Mesenchymal stem cell (in vitro differentiated cells and primary cell): ENCODE results near the gene CRYGS.

Experiments
- DNase-seq: peaks from one replicate; pipeline ENCODE4 v3.0.0-alpha.2; 2013
- H2AFZ ChIP-seq: one replicate; pipeline ENCODE4 v1.6.1; 2013; ENCODE audit warnings: low read depth, mild to moderate bottlenecking, control low read depth, inconsistent platforms, low read length, moderate library complexity
- H2AK5ac ChIP-seq: 2 replicates; pipeline ENCODE4 v1.6.1; 2013; ENCODE audit warnings: low read length, moderate library complexity, mild to moderate bottlenecking, inconsistent platforms; ENCODE audit not compliant: severe bottlenecking
- H2BK120ac ChIP-seq: one replicate; pipeline ENCODE4 v1.6.1; 2013; ENCODE audit warnings: low read depth, mild to moderate bottlenecking, inconsistent platforms, low read length, moderate library complexity
- H2BK12ac ChIP-seq, 2 experiments: one replicate each; pipeline ENCODE4 v1.6.1; 2013; ENCODE audit warnings: inconsistent platforms in 2 of 2, low read length in 2 of 2, mild to moderate bottlenecking in 2 of 2, moderate library complexity in 2 of 2, control low read depth in 1 of 2
- H2BK15ac ChIP-seq: one replicate; pipeline ENCODE4 v1.6.1; 2013; ENCODE audit warnings: mild to moderate bottlenecking, low read depth, inconsistent platforms; ENCODE audit not compliant: poor library complexity, severe bottlenecking
- H2BK5ac ChIP-seq: 2 replicates; pipeline ENCODE4 v1.6.1; 2013; ENCODE audit warnings: low read depth, mild to moderate bottlenecking, low read length, control low read depth, inconsistent platforms; ENCODE audit not compliant: poor library complexity, severe bottlenecking
- H3K14ac ChIP-seq, 2 experiments: one replicate each; pipeline ENCODE4 v1.6.1; 2013; ENCODE audit warnings: inconsistent platforms in 2 of 2, low read length in 2 of 2, control low read depth in 1 of 2, mild to moderate bottlenecking in 1 of 2, moderate library complexity in 1 of 2
- H3K18ac ChIP-seq, 2 experiments: one replicate each; pipeline ENCODE4 v1.6.1; 2013; ENCODE audit warnings: inconsistent platforms in 2 of 2, low read length in 2 of 2, control low read depth in 1 of 2, low read depth in 1 of 2, mild to moderate bottlenecking in 1 of 2
- H3K23ac ChIP-seq, 2 experiments: one replicate each; pipeline ENCODE4 v1.6.1; 2013; ENCODE audit warnings: inconsistent platforms in 2 of 2, low read length in 2 of 2, mild to moderate bottlenecking in 2 of 2, moderate library complexity in 2 of 2, control low read depth in 1 of 2
- H3K27ac ChIP-seq: 2 replicates; pipeline ENCODE4 v1.5.1; 2013; ENCODE audit warnings: mild to moderate bottlenecking, moderate library complexity, low read length, control low read depth, inconsistent platforms; ENCODE audit not compliant: poor library complexity, severe bottlenecking
- H3K27me3 ChIP-seq, 2 experiments: 2 replicates each; pipeline versions ENCODE4 v1.6.1 to v1.7.0; 2013; ENCODE audit warnings: low read length in 2 of 2, mild to moderate bottlenecking in 2 of 2, moderate library complexity in 2 of 2, control low read depth in 1 of 2, inconsistent platforms in 1 of 2; ENCODE audit not compliant: control insufficient read depth in 1 of 2, insufficient read depth in 1 of 2
- H3K36me3 ChIP-seq, 2 experiments: 2 replicates each; pipeline versions ENCODE4 v1.6.1 to v1.7.0; 2013; ENCODE audit warnings: low read length in 2 of 2, control low read depth in 1 of 2, inconsistent platforms in 1 of 2, low read depth in 1 of 2, mild to moderate bottlenecking in 1 of 2; ENCODE audit not compliant: insufficient read depth in 2 of 2, control insufficient read depth in 1 of 2
- H3K4ac ChIP-seq, 2 experiments: one replicate each; pipeline ENCODE4 v1.6.1; 2013; ENCODE audit warnings: inconsistent platforms in 2 of 2, low read length in 2 of 2, mild to moderate bottlenecking in 2 of 2, moderate library complexity in 2 of 2, control low read depth in 1 of 2, low read depth in 1 of 2
- H3K4me1 ChIP-seq: 2 replicates; pipeline ENCODE4 v1.6.1; 2013; ENCODE audit warnings: low read depth, low read length, control low read depth; ENCODE audit not compliant: control insufficient read depth, insufficient read depth
- H3K4me2 ChIP-seq: 2 replicates; pipeline ENCODE4 v1.6.1; 2013; ENCODE audit warnings: low read length, mild to moderate bottlenecking, inconsistent platforms; ENCODE audit not compliant: poor library complexity, severe bottlenecking
- H3K4me3 ChIP-seq, 2 experiments: 2 replicates each; pipeline versions ENCODE4 v1.5.1 to v1.7.0; 2013; ENCODE audit warnings: low read length in 2 of 2, mild to moderate bottlenecking in 2 of 2, control low read depth in 1 of 2, low read depth in 1 of 2; ENCODE audit not compliant: insufficient read depth in 1 of 2
- H3K79me1 ChIP-seq: replicated peaks from 2 replicates; pipeline ENCODE4 v1.6.1; 2013; ENCODE audit warnings: mild to moderate bottlenecking, control low read depth, low read length, inconsistent platforms; ENCODE audit not compliant: poor library complexity, severe bottlenecking
- H3K9ac ChIP-seq: 2 replicates; pipeline ENCODE4 v1.7.0; 2013; ENCODE audit warnings: mild to moderate bottlenecking, low read length, moderate library complexity
- H3K9me3 ChIP-seq: 2 replicates; pipeline ENCODE4 v1.7.0; 2013; ENCODE audit warnings: mild to moderate bottlenecking, low read length; ENCODE audit not compliant: control insufficient read depth
- H4K8ac ChIP-seq: one replicate; pipeline ENCODE4 v1.6.1; 2013; ENCODE audit warnings: inconsistent platforms, mild to moderate bottlenecking, low read length, moderate library complexity
- H4K91ac ChIP-seq: one replicate; pipeline ENCODE4 v1.6.1; 2013; ENCODE audit warnings: mild to moderate bottlenecking, low read length, inconsistent platforms
- WGBS: methylation state at CpG from one replicate; pipeline ENCODE4 v1.1.7; 2013; ENCODE audit warnings: mixed read lengths; 5-methylcytosine and 5-hydroxymethylcytosine counted together

The CRYGS gene

DNA sequence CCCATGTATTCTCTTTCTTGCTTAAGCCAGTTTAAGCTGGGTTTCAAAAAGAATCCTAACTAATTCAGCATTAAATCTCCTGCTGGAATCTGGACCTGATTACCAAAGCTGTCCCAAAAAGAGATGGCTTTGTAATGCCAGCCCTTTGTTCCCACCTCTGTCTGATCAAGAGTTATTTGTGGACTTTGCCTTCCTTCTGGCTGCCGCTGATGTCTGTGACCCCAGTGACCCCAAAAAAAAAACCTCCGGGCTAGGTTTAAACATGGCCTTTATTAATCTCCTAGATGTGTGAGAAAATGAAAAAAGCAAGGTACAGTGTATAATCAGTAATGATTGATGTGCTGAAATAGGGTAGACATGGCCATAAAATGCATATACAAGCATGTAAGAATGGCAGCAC lies 20.7 kb downstream of the CRYGS start:
- 92% methylated on average over 2 of the region's 2 CpGs for WGBS
- no peak overlapping the region for H3K18ac ChIP-seq
- H3K14ac ChIP-seq, result no peak overlapping the region
- no peak for DNase-seq
- no peak overlapping the region for H3K23ac ChIP-seq
- no peak overlapping the region for H3K4ac ChIP-seq
- no peak overlapping the region for H3K4me3 ChIP-seq
- no peak overlapping the region for H3K4me2 ChIP-seq
- no peak overlapping the region for H3K27ac ChIP-seq
- H3K79me1 ChIP-seq, result no peaks in the 10 kb centered on the region
- no peak overlapping the region for H4K91ac ChIP-seq
- no peak overlapping the region for H3K9ac ChIP-seq
- no peak overlapping the region for H2BK5ac ChIP-seq
- H4K8ac ChIP-seq, result no peak overlapping the region
- H2BK120ac ChIP-seq, result no peak overlapping the region
- no peaks in the 10 kb centered on the region for H3K4me1 ChIP-seq
- H2BK15ac ChIP-seq, result no peak overlapping the region
- no peaks in the 10 kb centered on the region for H3K36me3 ChIP-seq
- H3K27me3 ChIP-seq, result peaks cover 31 to 61% of the 10 kb centered on the region in 2 experiments
- no peak overlapping the region for H2BK12ac ChIP-seq
- H3K9me3 ChIP-seq, result no peaks in the 10 kb centered on the region
- H2AFZ ChIP-seq, result no peak overlapping the region
- H2AK5ac ChIP-seq, result no peak overlapping the region

DNA sequence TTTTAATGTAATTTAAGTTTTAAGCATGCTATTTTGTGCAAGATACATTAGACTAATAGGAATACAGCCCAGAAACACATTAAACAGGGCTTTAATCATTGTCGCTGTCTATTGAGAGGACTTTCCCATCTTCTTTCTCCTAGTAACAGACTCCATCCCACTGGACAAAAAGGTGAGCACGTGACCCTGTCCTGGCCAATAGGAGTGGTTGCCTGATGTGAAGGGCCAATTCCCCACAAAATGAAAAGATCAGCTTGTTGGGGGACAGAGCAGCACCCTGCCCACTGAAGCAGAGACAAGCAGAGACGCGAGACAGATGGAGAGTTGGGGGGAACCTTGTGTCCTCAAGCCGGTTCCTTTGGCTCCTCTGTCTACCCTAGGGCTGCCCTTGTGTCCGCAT lies 21.2 kb downstream of the CRYGS start:
- Histone ChIP-seq H3K9ac (no peak overlapping the region), H3K27me3 (peaks cover 33 to 65% of the 10 kb centered on the region in 2 experiments), H3K4ac (no peak overlapping the region), H2BK5ac (no peak overlapping the region), H3K9me3 (no peaks in the 10 kb centered on the region), H2BK120ac (no peak overlapping the region), H3K27ac (no peak overlapping the region), H2AFZ (no peak overlapping the region), H3K4me3 (no peak overlapping the region), H3K23ac (no peak overlapping the region), H2BK12ac (no peak overlapping the region), H3K4me2 (no peak overlapping the region), H4K91ac (no peak overlapping the region), H3K18ac (no peak overlapping the region), H2AK5ac (no peak overlapping the region), H4K8ac (no peak overlapping the region), H3K36me3 (no peaks in the 10 kb centered on the region), H2BK15ac (no peak overlapping the region), H3K79me1 (no peaks in the 10 kb centered on the region), H3K4me1 (no peaks in the 10 kb centered on the region), H3K14ac (no peak overlapping the region)
- 77% methylated on average over 6 of the region's 6 CpGs for WGBS
- DNase-seq, result no peak

GRCh38 chr3:186520957-186521842 lies 23.0 kb downstream of the CRYGS start:
- H3K79me1 ChIP-seq, result no peaks in the 10 kb centered on the region
- no peak overlapping the region for H3K23ac ChIP-seq
- H3K14ac ChIP-seq, result no peak overlapping the region
- H2BK5ac ChIP-seq, result no peak overlapping the region
- H3K4me1 ChIP-seq, result no peaks in the 10 kb centered on the region
- H4K91ac ChIP-seq, result no peak overlapping the region
- peaks cover 34 to 72% of the 10 kb centered on the region in 2 experiments for H3K27me3 ChIP-seq
- H3K36me3 ChIP-seq, result no peaks in the 10 kb centered on the region
- no peak overlapping the region for H3K4ac ChIP-seq
- H2AFZ ChIP-seq, result no peak overlapping the region
- peaks cover 9% of the 10 kb centered on the region for H3K9me3 ChIP-seq
- no peak overlapping the region for H2BK15ac ChIP-seq
- H3K9ac ChIP-seq, result no peak overlapping the region
- no peak overlapping the region for H3K18ac ChIP-seq
- no peak overlapping the region for H3K4me2 ChIP-seq
- no peak overlapping the region for H2AK5ac ChIP-seq
- H4K8ac ChIP-seq, result no peak overlapping the region
- no peak overlapping the region for H3K4me3 ChIP-seq
- no peak overlapping the region for H3K27ac ChIP-seq
- WGBS, result 77% methylated on average over 10 of the region's 10 CpGs
- H2BK120ac ChIP-seq, result no peak overlapping the region
- no peak for DNase-seq
- no peak overlapping the region for H2BK12ac ChIP-seq

DNA sequence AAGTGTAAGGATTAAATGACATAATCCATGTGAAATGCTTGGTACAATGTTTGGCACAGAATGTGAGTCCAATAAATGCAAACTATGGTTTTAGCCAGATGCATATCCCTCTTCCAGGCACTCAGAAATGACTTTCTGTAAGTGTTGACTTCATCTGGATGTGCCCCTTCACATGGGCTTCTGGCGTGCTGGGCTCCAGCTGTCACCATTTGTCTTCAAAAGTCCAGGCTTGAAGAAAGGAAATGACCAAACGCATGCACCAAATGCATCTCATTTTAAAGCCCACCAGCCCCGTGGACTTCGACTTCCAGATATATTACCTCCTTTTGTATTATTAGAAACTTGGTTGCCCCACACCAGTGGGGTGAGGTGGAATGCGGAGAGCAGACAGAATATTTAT lies 23.7 kb downstream of the CRYGS start:
- 36% methylated on average over 2 of the region's 5 CpGs for WGBS

More for the DNA sequence above, 23.7 kb downstream of the CRYGS start:
- Histone ChIP-seq H3K79me1 (no peaks in the 10 kb centered on the region), H3K27ac (no peak overlapping the region), H3K18ac (no peak overlapping the region), H3K4me3 (no peak overlapping the region), H2AFZ (no peak overlapping the region), H4K8ac (no peak overlapping the region), H3K23ac (no peak overlapping the region), H3K9me3 (peaks cover 9% of the 10 kb centered on the region), H2BK5ac (no peak overlapping the region), H3K27me3 (peaks cover 33 to 74% of the 10 kb centered on the region in 2 experiments), H3K36me3 (no peaks in the 10 kb centered on the region), H3K4me2 (no peak overlapping the region), H4K91ac (no peak overlapping the region), H3K4ac (no peak overlapping the region), H3K4me1 (no peaks in the 10 kb centered on the region), H3K9ac (no peak overlapping the region), H2BK12ac (no peak overlapping the region), H2BK15ac (no peak overlapping the region), H3K14ac (no peak overlapping the region), H2AK5ac (no peak overlapping the region), H2BK120ac (no peak overlapping the region)
- DNase-seq, result no peak
